GM19324 (cell line): ENCODE results near the gene TM2D3.
"Not testable (repeated sequence)": the region's sequence is repeated elsewhere in the genome, so short reads cannot be mapped to it uniquely, and the experiment has no call there.

Experiments
- ATAC-seq: cut with Tn5 transposase; IDR thresholded peaks from one replicate; pipeline ENCODE4 v1.9.1; 2021; ENCODE audit warnings: mild to moderate bottlenecking, moderate library complexity; ENCODE audit not compliant: unreplicated experiment, low FRiP score

Gene TM2D3

GRCh38 chr15:101657968-101658784 is 6.0 kb upstream of the TM2D3 start:
- ATAC-seq: no peak

- ATAC-seq: no peak
Measured at GRCh38 chr15:101657171-101657570, 5.0 kb upstream of the TM2D3 start.

- ATAC-seq: not testable (repeated sequence)
Measured at GRCh38 chr15:101654624-101655337, 2.6 kb upstream of the TM2D3 start.

- ATAC-seq: no peak
Measured at GRCh38 chr15:101654171-101654570, 2.0 kb upstream of the TM2D3 start.

- no peak for ATAC-seq
Measured at GRCh38 chr15:101652786-101653430, 727 bp upstream of the TM2D3 start.

- ATAC-seq: no peak
Measured at GRCh38 chr15:101651554-101652097, 555 bp downstream of the TM2D3 start.

GRCh38 chr15:101650145-101650544 is 2.0 kb downstream of the TM2D3 start:
- ATAC-seq: no peak

GRCh38 chr15:101648356-101648755 is 3.8 kb downstream of the TM2D3 start:
- no peak for ATAC-seq

GRCh38 chr15:101647251-101647650 is 4.9 kb downstream of the TM2D3 start:
- ATAC-seq: no peak

- no peak for ATAC-seq
Measured at GRCh38 chr15:101646672-101647071, 5.5 kb downstream of the TM2D3 start.

- no peak for ATAC-seq
Measured at GRCh38 chr15:101642361-101642760, 9.8 kb downstream of the TM2D3 start.

- ATAC-seq: no peak
Measured at GRCh38 chr15:101641894-101642293, 10.3 kb downstream of the TM2D3 start.

- ATAC-seq: no peak
Measured at GRCh38 chr15:101641129-101641764, 10.9 kb downstream of the TM2D3 start.

GRCh38 chr15:101639667-101640066 is 12.5 kb downstream of the TM2D3 start:
- no peak for ATAC-seq

- no peak for ATAC-seq
Measured at GRCh38 chr15:101637919-101638318, 14.3 kb downstream of the TM2D3 start.

- ATAC-seq: no peak
Measured at GRCh38 chr15:101637516-101637915, 14.7 kb downstream of the TM2D3 start.

GRCh38 chr15:101637038-101637437 is 15.1 kb downstream of the TM2D3 start:
- ATAC-seq: no peak

GRCh38 chr15:101635944-101636727 is 16.0 kb downstream of the TM2D3 start:
- no peak for ATAC-seq

- ATAC-seq: no peak
Measured at GRCh38 chr15:101633356-101633755, 18.8 kb downstream of the TM2D3 start.

GRCh38 chr15:101626729-101627128 is 25.5 kb downstream of the TM2D3 start:
- ATAC-seq: not testable (repeated sequence)
